ENCODE results near the gene MTHFD1L.

- TF ChIP-seq CTCF (conservative IDR thresholded peaks at IDR 0.05) (no peak), ZFX (IDR thresholded peaks at IDR 0.05) (no peak)
Measured at GRCh38 chr6:150999107-150999506, 133.6 kb downstream of the MTHFD1L start.

Measured in C4-2B (cell line).